Skeletal muscle satellite cell (primary cell): ENCODE results near the gene PACSIN2. TPM values are rescaled to one million over a fixed set of nuclear protein-coding genes. Genes with fewer than 3 reads are reported as not detected.

Experiments used
- H3K27me3 ChIP-seq: 2 replicates; pipeline ENCODE4 v1.7.0; 2013; ENCODE audit warnings: low read length; ENCODE audit not compliant: control insufficient read depth, insufficient read depth
- H3K36me3 ChIP-seq: 2 replicates; pipeline ENCODE4 v1.7.0; 2013; ENCODE audit warnings: mild to moderate bottlenecking, control low read depth, low read length; ENCODE audit not compliant: insufficient read depth
- H3K4me1 ChIP-seq: 2 replicates; pipeline ENCODE4 v1.7.0; 2013; ENCODE audit warnings: low read length; ENCODE audit not compliant: control insufficient read depth, insufficient read depth
- H3K4me2 ChIP-seq: 2 replicates; pipeline ENCODE4 v1.7.0; 2013; ENCODE audit warnings: mild to moderate bottlenecking, low read length
- H3K4me3 ChIP-seq: 2 replicates; pipeline ENCODE4 v1.7.0; 2013; ENCODE audit warnings: low read length
- H3K9ac ChIP-seq: 2 replicates; pipeline ENCODE4 v1.7.0; 2013; ENCODE audit warnings: mild to moderate bottlenecking, low read depth, low read length, moderate library complexity
- H3K9me3 ChIP-seq: replicated peaks from 2 replicates; pipeline ENCODE4 v1.7.0; 2013; ENCODE audit warnings: mild to moderate bottlenecking, control low read depth, low read length
- total RNA-seq: library from RNA; depleted of rRNA; stranded (reverse); fragments of >200 nt; gene quantifications from 2 replicates; pipeline ENCODE4 v1.2.3, GENCODE V29; 2012; rRNA removed

The PACSIN2 gene, protein sequence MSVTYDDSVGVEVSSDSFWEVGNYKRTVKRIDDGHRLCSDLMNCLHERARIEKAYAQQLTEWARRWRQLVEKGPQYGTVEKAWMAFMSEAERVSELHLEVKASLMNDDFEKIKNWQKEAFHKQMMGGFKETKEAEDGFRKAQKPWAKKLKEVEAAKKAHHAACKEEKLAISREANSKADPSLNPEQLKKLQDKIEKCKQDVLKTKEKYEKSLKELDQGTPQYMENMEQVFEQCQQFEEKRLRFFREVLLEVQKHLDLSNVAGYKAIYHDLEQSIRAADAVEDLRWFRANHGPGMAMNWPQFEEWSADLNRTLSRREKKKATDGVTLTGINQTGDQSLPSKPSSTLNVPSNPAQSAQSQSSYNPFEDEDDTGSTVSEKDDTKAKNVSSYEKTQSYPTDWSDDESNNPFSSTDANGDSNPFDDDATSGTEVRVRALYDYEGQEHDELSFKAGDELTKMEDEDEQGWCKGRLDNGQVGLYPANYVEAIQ
- total RNA-seq = 30.9 and 46.3 TPM in 2 replicates

GRCh38 chr22:43014869-43015676 lies at the start of gene PACSIN2:
PACSIN2 (minus strand) TSS chr22:43015149; CDS start chr22:42912080, 103,069 bp downstream.
- H3K4me3 ChIP-seq = peak within 1 kb of the TSS; percentile 96
- H3K36me3 ChIP-seq = no peaks in the 10 kb centered on the region
- peaks cover 13% of the 10 kb centered on the region for H3K4me1 ChIP-seq
- H3K9me3 ChIP-seq = no peaks in the 10 kb centered on the region
- H3K27me3 ChIP-seq = no peaks in the 10 kb centered on the region
- H3K9ac ChIP-seq = peak within 1 kb of the TSS; percentile 90
- H3K4me2 ChIP-seq = peak within 1 kb of the TSS; percentile 98

GRCh38 chr22:43060183-43060582 lies 45.2 kb upstream of the PACSIN2 start:
- Histone ChIP-seq H3K27me3 (no peaks in the 10 kb centered on the region), H3K36me3 (peaks cover 21% of the 10 kb centered on the region), H3K4me2 (no peak overlapping the region), H3K9ac (no peak overlapping the region), H3K9me3 (no peaks in the 10 kb centered on the region), H3K4me1 (no peaks in the 10 kb centered on the region), H3K4me3 (no peak overlapping the region)

GRCh38 chr22:43057641-43058040 lies 42.7 kb upstream of the PACSIN2 start:
- Histone ChIP-seq H3K4me3 (no peak overlapping the region), H3K27me3 (no peaks in the 10 kb centered on the region), H3K9me3 (no peaks in the 10 kb centered on the region), H3K9ac (no peak overlapping the region), H3K4me2 (no peak overlapping the region), H3K4me1 (no peaks in the 10 kb centered on the region), H3K36me3 (peaks cover 8% of the 10 kb centered on the region)

GRCh38 chr22:43053176-43053575 lies 38.2 kb upstream of the PACSIN2 start:
- H3K4me1 ChIP-seq = no peaks in the 10 kb centered on the region
- no peaks in the 10 kb centered on the region for H3K27me3 ChIP-seq
- H3K36me3 ChIP-seq = no peaks in the 10 kb centered on the region
- H3K4me2 ChIP-seq = no peak overlapping the region
- H3K9me3 ChIP-seq = no peaks in the 10 kb centered on the region
- H3K9ac ChIP-seq = no peak overlapping the region
- no peak overlapping the region for H3K4me3 ChIP-seq

GRCh38 chr22:43050995-43051394 lies 36.0 kb upstream of the PACSIN2 start:
- no peaks in the 10 kb centered on the region for H3K27me3 ChIP-seq
- H3K4me2 ChIP-seq = no peak overlapping the region
- H3K4me3 ChIP-seq = no peak overlapping the region
- H3K36me3 ChIP-seq = no peaks in the 10 kb centered on the region
- no peaks in the 10 kb centered on the region for H3K4me1 ChIP-seq
- no peaks in the 10 kb centered on the region for H3K9me3 ChIP-seq
- no peak overlapping the region for H3K9ac ChIP-seq

GRCh38 chr22:43047605-43048004 lies 32.7 kb upstream of the PACSIN2 start:
- no peaks in the 10 kb centered on the region for H3K36me3 ChIP-seq
- H3K4me1 ChIP-seq = peaks cover 1% of the 10 kb centered on the region
- no peak overlapping the region for H3K4me2 ChIP-seq
- no peaks in the 10 kb centered on the region for H3K27me3 ChIP-seq
- no peak overlapping the region for H3K9ac ChIP-seq
- no peaks in the 10 kb centered on the region for H3K9me3 ChIP-seq
- H3K4me3 ChIP-seq = no peak overlapping the region

- H3K4me1 ChIP-seq = peaks cover 10% of the 10 kb centered on the region
- H3K4me3 ChIP-seq = no peak overlapping the region
- H3K36me3 ChIP-seq = no peaks in the 10 kb centered on the region
- no peaks in the 10 kb centered on the region for H3K27me3 ChIP-seq
- H3K9me3 ChIP-seq = no peaks in the 10 kb centered on the region
- no peak overlapping the region for H3K4me2 ChIP-seq
- H3K9ac ChIP-seq = no peak overlapping the region
These were observed 29.4 kb upstream of the PACSIN2 start for GRCh38 chr22:43044290-43044712.

- Histone ChIP-seq H3K27me3 (no peaks in the 10 kb centered on the region), H3K9ac (peak overlapping the region; percentile 25), H3K4me2 (peak overlapping the region; percentile 63), H3K4me3 (no peak overlapping the region), H3K36me3 (no peaks in the 10 kb centered on the region), H3K9me3 (no peaks in the 10 kb centered on the region), H3K4me1 (peaks cover 10% of the 10 kb centered on the region)
These were observed 27.3 kb upstream of the PACSIN2 start for GRCh38 chr22:43042101-43042780.

DNA sequence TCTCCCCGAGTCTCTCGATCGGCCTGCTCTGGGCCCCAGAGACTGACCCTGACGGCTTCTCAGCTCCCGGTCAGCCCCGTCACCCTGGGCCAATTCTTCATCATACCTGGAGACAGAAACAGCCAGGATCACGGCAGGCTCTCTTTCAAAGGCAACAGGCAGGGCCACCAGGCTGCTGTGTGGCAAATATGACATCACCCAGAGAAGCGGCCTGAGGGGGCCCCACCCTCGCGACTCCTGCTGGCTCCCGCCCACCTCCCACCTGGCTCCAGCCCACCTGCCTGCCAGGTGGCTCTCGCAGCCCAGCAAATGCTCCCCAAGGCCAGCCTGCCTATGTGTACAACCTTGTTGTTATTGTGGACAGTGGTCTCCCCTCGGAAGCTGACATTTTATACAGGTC lies 24.9 kb upstream of the PACSIN2 start:
- Histone ChIP-seq H3K9me3 (no peaks in the 10 kb centered on the region), H3K27me3 (no peaks in the 10 kb centered on the region), H3K9ac (no peak overlapping the region), H3K4me1 (peaks cover 24% of the 10 kb centered on the region), H3K4me3 (no peak overlapping the region), H3K4me2 (no peak overlapping the region), H3K36me3 (no peaks in the 10 kb centered on the region)

GRCh38 chr22:43038325-43038724 lies 23.4 kb upstream of the PACSIN2 start:
- H3K36me3 ChIP-seq = no peaks in the 10 kb centered on the region
- H3K4me2 ChIP-seq = no peak overlapping the region

GRCh38 chr22:43036282-43036829 lies 21.4 kb upstream of the PACSIN2 start:
- H3K4me2 ChIP-seq = no peak overlapping the region
- H3K4me3 ChIP-seq = no peak overlapping the region
- H3K9me3 ChIP-seq = no peaks in the 10 kb centered on the region
- H3K36me3 ChIP-seq = no peaks in the 10 kb centered on the region
- no peaks in the 10 kb centered on the region for H3K27me3 ChIP-seq
- H3K9ac ChIP-seq = no peak overlapping the region
- H3K4me1 ChIP-seq = peaks cover 13% of the 10 kb centered on the region

More at GRCh38 chr22:43038325-43038724, 23.4 kb upstream of the PACSIN2 start:
- peaks cover 24% of the 10 kb centered on the region for H3K4me1 ChIP-seq
- H3K9me3 ChIP-seq = no peaks in the 10 kb centered on the region
- H3K9ac ChIP-seq = no peak overlapping the region
- H3K27me3 ChIP-seq = no peaks in the 10 kb centered on the region
- H3K4me3 ChIP-seq = no peak overlapping the region
